Stimulated activated CD4-positive, alpha-beta T cell treated with anti-CD3 and anti-CD28 coated beads, Interleukin-4, amount 100 ng/mL, for 24 hours (primary cell): ENCODE results near the gene DCAF5.
A peak's percentile ranks its signal among the peaks of the same experiment; 100 is the strongest.
"Not testable (repeated sequence)": the region's sequence is repeated elsewhere in the genome, so short reads cannot be mapped to it uniquely, and the experiment has no call there.

Source experiments
- DNase-seq: peaks from one replicate; pipeline ENCODE4 v3.0.0-alpha.2; 2020

DCAF5 gene

GRCh38 chr14:69152902-69153151 is at the start of gene DCAF5:
DCAF5 (minus strand) TSS chr14:69153119; CDS start chr14:69152978, 141 bp downstream.
- DNase-seq: peak; percentile 92

DNA sequence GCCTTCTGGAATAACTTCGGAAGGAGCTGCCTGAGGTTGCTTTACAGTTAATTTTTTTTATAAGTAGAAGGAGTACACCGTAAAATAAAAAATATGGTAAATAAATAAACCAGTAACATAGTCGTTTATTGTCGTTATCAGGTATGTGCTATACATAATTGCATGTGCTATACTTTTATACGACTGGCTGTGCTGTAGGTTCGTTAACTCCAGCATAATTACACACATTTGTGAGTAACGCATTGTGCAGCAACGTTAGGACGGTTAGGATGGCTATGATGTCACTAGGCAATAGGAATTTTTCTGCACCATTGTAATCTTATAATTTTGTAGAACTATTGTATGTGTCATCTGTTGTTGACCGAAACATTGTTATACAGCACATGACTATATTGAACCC is 46.9 kb upstream of the DCAF5 start:
- DNase-seq: no peak

GRCh38 chr14:69193721-69194120 is 40.8 kb upstream of the DCAF5 start:
- no peak for DNase-seq

- peak; percentile 80 for DNase-seq
These were observed 38.6 kb upstream of the DCAF5 start, which contains the start of gene EXD2 for GRCh38 chr14:69191340-69192111. EXD2 (plus strand) TSS chr14:69191498; CDS start chr14:69209471, 17,973 bp downstream.

- DNase-seq: no peak
These were observed 37.3 kb upstream of the DCAF5 start for GRCh38 chr14:69190191-69190590.

DNA sequence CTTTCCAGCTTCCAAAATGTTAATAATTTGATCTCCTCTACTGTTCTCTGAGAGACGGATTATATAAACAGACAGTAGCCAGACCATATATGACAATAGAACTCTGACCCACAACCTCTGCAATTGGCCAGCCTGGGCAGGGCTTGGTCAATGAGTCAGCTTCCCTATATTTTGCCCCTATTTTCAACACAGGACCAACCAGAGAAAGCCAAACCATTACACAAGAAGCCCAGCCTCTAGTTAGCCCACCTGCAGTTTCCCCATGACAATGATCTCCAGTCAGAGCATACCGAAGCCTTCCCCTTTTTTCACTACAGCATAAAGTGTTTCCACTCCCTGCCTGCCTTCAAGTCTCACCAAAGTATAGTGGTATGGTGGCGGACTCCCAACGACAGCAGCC is 30.8 kb upstream of the DCAF5 start:
- no peak for DNase-seq

GRCh38 chr14:69182580-69182979 is 29.7 kb upstream of the DCAF5 start:
- DNase-seq: not testable (repeated sequence)

GRCh38 chr14:69181491-69181890 is 28.6 kb upstream of the DCAF5 start:
- no peak for DNase-seq

DNA sequence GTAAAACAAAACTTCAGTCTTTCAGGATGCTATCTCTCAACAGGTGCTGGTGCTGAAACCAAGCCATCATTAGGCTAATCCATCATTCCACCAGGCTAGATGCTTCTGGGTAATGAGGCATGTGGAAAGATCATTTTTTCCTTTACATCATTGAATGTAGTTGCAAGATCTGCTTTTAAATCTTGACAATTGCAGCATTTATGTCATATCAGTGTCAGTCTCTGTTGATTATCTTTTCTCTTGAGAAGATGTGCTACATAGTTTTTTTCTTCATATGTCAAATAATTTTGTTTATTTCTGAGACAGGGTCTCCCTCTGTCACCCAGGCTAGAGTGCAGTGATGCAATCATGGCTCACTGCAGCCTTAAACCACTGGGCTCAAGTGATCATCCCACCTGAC is 22.2 kb upstream of the DCAF5 start:
- DNase-seq: no peak

DNA sequence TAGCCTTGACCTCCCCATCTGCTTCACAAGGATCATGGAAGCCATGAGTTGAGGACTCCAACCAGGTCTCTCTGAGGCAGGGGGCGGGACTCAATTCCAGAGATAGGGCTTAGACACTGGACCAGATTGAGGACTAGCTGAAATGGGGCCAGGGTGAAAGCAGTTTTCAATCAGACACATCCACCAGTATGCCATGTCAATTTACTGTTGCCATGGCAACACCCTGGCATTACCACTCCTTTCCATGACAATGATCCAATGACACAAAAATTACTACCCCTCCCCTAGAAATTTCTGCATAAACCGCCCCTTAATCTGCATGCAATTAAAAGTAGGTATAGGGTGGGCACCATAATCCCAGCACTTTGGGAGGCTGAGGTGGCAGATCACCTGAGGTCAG is 18.6 kb upstream of the DCAF5 start:
- no peak for DNase-seq

- no peak for DNase-seq
These were observed 17.9 kb upstream of the DCAF5 start for GRCh38 chr14:69170839-69171238.

- not testable (repeated sequence) for DNase-seq
These were observed 12.9 kb upstream of the DCAF5 start for GRCh38 chr14:69165787-69166186.

GRCh38 chr14:69161590-69161989 is 8.7 kb upstream of the DCAF5 start:
- DNase-seq: no peak

GRCh38 chr14:69156224-69156623 is 3.3 kb upstream of the DCAF5 start:
- no peak for DNase-seq

DNA sequence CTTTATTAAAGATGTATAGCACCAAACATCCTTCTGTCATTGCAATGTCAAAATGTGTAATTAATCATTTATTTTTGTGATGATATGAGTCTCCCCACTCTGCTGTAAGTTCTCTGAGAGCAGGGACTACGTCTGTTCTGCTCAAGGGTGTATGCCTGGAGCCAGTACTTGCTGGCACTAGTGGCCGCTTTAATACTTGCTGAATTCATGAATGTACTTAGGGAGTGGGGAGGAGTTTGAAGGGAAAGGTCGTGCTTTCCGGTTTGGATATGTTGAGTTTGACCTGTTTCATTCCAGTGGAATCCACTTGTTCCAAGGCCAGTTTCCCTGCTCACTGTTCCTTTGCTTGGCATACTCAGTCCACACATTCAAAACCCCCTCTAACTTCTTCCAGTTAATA is 1.9 kb upstream of the DCAF5 start:
- DNase-seq: no peak

GRCh38 chr14:69153873-69154270 is 953 bp upstream of the DCAF5 start:
- DNase-seq: no peak

DNA sequence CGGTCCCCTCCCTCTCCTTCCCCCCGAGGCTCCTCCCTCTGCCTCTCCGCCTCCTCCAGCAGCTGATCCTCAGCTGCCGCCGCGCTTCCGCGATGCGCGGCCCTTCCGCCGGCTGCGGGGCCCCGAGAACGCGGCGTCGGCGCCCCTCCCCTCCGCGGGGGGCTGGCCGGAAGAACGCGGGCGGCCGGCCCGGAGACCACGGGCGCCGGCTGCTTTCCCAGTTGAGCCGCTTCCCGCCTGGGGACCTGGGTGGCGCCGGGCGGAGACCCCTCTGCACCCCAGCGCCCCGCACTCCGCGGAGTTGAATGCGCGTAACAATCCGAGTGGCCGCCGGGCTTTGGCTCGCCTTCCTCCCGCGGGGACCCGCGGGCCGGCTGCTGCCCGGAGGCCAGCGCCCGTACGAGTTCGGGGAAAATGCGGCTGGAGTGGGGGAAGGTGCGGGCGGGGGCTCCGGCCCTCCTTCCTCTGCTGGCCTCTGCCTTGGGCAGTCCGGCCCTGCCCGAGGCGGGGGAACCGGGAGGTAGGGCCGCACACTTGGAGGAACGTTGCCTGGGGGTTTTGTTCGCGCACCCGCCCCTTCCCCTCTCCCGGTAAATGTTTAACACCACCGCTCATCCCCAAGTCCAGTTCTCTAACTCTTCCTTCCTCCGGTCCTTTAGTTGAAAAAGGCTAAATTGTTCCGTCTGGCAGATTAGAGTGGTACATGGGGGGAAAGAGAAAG is 393 bp upstream of the DCAF5 start:
- DNase-seq: no peak

GRCh38 chr14:69152181-69152901 is 578 bp downstream of the DCAF5 start:
- DNase-seq: peak; percentile 41

DNA sequence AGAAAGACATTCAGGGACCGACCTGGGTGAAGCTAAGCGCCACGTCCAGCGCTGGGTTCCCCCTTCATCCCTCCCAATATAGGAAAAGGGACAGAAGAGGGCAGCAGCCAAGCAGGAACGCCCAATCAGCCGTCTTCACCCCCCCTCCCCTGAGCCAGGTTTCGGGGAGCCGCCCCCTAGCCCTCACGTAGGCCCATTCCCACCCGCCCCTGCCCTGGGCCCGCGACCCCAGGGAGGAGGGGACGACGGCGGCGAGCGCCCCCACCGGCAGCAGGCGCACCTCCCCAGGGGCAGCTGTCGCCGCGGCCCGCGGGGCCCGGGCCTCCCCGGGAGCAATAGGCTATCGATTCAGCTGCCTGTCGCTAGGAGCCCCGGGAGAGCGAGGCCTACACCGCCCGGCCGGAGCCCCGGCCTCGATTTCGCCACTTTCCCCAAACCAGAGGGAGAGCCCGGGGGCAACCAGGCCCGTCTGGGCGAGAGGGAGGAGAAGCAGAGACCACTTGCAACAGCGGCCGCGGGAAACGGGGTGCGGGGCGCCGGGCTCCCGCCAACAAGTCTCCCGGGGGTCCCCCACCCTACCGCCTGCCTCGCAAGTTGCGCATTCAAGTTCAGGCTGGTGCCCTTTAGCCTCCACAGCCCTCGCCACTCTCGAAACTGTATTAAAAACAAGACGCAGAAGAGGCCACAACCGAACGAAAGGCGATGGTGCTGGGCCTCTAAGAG is 1.3 kb downstream of the DCAF5 start:
- DNase-seq: peak; percentile 77

DNA sequence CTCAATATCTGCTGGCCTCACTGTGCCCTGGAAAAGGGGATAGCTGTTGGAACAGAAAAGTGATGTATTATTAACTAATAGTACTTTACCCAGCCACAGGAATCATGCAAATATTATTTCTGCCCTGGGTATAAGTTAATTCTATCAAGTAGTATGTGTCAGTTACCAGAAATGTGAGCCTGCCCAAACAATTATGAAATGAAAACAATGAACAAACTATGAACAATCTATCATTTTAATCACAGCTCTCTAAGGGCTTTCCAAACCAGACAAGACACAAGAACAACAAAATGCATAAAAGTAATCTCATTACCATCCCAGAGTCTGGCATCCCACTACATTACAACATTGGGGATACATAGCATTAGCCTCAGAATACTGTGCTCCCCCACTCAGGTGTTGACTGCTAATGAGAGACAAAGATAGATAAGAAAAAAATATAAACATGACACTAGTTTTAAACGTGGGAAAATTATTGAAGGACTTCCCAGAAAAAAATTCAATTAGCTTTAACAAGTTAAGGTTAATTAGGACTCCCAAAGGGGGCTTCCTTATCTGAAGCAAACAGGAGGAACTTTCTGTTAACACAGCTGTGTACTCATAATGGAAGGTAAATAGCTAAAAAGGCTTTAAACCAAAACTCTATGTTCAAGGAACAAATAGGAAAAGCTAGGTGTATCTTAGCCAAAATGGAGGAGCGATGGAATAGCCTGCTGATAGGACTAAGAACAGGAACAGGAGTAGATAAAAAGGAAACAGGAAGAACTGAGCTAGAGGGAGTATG is 3.3 kb downstream of the DCAF5 start:
- no peak for DNase-seq

GRCh38 chr14:69142101-69142500 is 10.8 kb downstream of the DCAF5 start:
- DNase-seq: no peak

DNA sequence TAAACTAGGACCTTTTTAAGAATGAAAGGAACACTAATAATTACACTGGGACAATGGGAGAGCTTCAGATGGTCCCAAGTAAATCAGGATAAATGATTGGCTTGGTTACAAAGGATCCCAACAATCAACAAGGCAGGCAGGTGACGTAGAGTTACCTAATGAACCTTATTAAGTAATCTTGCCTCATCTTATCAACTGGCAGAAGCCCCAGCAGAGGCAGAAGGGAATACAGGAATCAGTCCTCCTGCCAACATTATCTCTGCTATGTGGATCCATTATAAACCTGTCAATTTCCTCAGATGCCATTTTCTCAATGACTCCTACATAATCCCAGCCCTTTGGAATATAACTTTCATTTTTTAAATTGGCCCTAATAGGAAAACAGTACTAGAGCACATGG is 11.4 kb downstream of the DCAF5 start:
- no peak for DNase-seq
